Measurements from ENCODE around the gene RIC3. TPM values are rescaled to one million over a fixed set of nuclear protein-coding genes. Genes with fewer than 3 reads are reported as not detected.

Gene RIC3
- not detected in 2 replicates for total RNA-seq (2014; rRNA removed; shearing (Covaris generic))

GRCh38 chr11:8168485-8169257 is at the start of gene RIC3:
RIC3 (minus strand) TSS chr11:8169025; CDS start chr11:8168989, 36 bp downstream.
- no peak for DNase-seq
- H3K9me3 ChIP-seq (replicated peaks) = no peaks in the 10 kb centered on the region
- H3K36me3 ChIP-seq = no peaks in the 10 kb centered on the region
- H3K4me1 ChIP-seq = no peaks in the 10 kb centered on the region
- no peak within 1 kb of the TSS for H3K4me3 ChIP-seq
- H3K27me3 ChIP-seq = no peaks in the 10 kb centered on the region
- no peak within 1 kb of the TSS for H3K27ac ChIP-seq

- no peaks in the 10 kb centered on the region for H3K4me1 ChIP-seq
- DNase-seq = no peak
- H3K4me3 ChIP-seq = no peak overlapping the region
- no peak overlapping the region for H3K27ac ChIP-seq
- H3K9me3 ChIP-seq (replicated peaks) = no peaks in the 10 kb centered on the region
- peaks cover 3% of the 10 kb centered on the region; the same call in 1 of the 2 replicates for H3K27me3 ChIP-seq
- H3K36me3 ChIP-seq = no peaks in the 10 kb centered on the region
These were observed 49.6 kb upstream of the RIC3 start for GRCh38 chr11:8218409-8218808.

GRCh38 chr11:8217926-8218325 is 49.1 kb upstream of the RIC3 start:
- no peak overlapping the region for H3K4me3 ChIP-seq
- DNase-seq = no peak
- H3K9me3 ChIP-seq (replicated peaks) = no peaks in the 10 kb centered on the region
- H3K36me3 ChIP-seq = no peaks in the 10 kb centered on the region
- H3K4me1 ChIP-seq = no peaks in the 10 kb centered on the region
- no peak overlapping the region for H3K27ac ChIP-seq
- H3K27me3 ChIP-seq = peaks cover 3% of the 10 kb centered on the region; the same call in 1 of the 2 replicates

GRCh38 chr11:8217136-8217535 is 48.3 kb upstream of the RIC3 start:
- Histone ChIP-seq H3K4me3 (no peak overlapping the region), H3K27me3 (peaks cover 3% of the 10 kb centered on the region; the same call in 1 of the 2 replicates), H3K4me1 (no peaks in the 10 kb centered on the region), H3K27ac (no peak overlapping the region), H3K9me3 (replicated peaks) (no peaks in the 10 kb centered on the region), H3K36me3 (no peaks in the 10 kb centered on the region)
- no peak for DNase-seq

- Histone ChIP-seq H3K9me3 (replicated peaks) (no peaks in the 10 kb centered on the region), H3K4me3 (no peak overlapping the region), H3K27ac (no peak overlapping the region), H3K36me3 (no peaks in the 10 kb centered on the region), H3K27me3 (0 out of 2 replicates have a peak, but pooled peaks cover 3% of the 10 kb centered on the region), H3K4me1 (no peaks in the 10 kb centered on the region)
- DNase-seq = no peak
These were observed 44.6 kb upstream of the RIC3 start for GRCh38 chr11:8213376-8213775.

GRCh38 chr11:8209208-8209807 is 40.5 kb upstream of the RIC3 start:
- H3K27me3 ChIP-seq = no peaks in the 10 kb centered on the region
- DNase-seq = peak in 1 of 2 experiments; percentile 24
- H3K4me3 ChIP-seq = no peak overlapping the region
- no peak overlapping the region for H3K27ac ChIP-seq
- peaks cover 4% of the 10 kb centered on the region; the same call in 1 of the 2 replicates for H3K4me1 ChIP-seq
- H3K9me3 ChIP-seq (replicated peaks) = no peaks in the 10 kb centered on the region
- H3K36me3 ChIP-seq = no peaks in the 10 kb centered on the region

- H3K27me3 ChIP-seq = no peaks in the 10 kb centered on the region
- DNase-seq = peak in 1 of 2 experiments; percentile 25
- peak overlapping the region; percentile 44 for H3K27ac ChIP-seq
These were observed 38.5 kb upstream of the RIC3 start for GRCh38 chr11:8207080-8208000.

GRCh38 chr11:8206251-8207079 is 37.6 kb upstream of the RIC3 start:
- Histone ChIP-seq H3K4me1 (peaks cover 4% of the 10 kb centered on the region; the same call in 1 of the 2 replicates), H3K36me3 (no peaks in the 10 kb centered on the region), H3K4me3 (peak overlapping the region; percentile 52), H3K27ac (peak overlapping the region; percentile 44), H3K9me3 (replicated peaks) (no peaks in the 10 kb centered on the region), H3K27me3 (no peaks in the 10 kb centered on the region)
- peak; percentile 83 to 88 for DNase-seq

More at GRCh38 chr11:8207080-8208000, 38.5 kb upstream of the RIC3 start:
- Histone ChIP-seq H3K9me3 (replicated peaks) (no peaks in the 10 kb centered on the region), H3K4me3 (peak overlapping the region; percentile 52), H3K36me3 (no peaks in the 10 kb centered on the region), H3K4me1 (peaks cover 4% of the 10 kb centered on the region; the same call in 1 of the 2 replicates)

- no peak for DNase-seq
- no peaks in the 10 kb centered on the region for H3K27me3 ChIP-seq
- no peaks in the 10 kb centered on the region for H3K9me3 ChIP-seq (replicated peaks)
- H3K27ac ChIP-seq = no peak overlapping the region
- H3K4me1 ChIP-seq = peaks cover 4% of the 10 kb centered on the region; the same call in 1 of the 2 replicates
- no peak overlapping the region for H3K4me3 ChIP-seq
- H3K36me3 ChIP-seq = no peaks in the 10 kb centered on the region
These were observed 36.7 kb upstream of the RIC3 start for GRCh38 chr11:8205566-8205965.

GRCh38 chr11:8204596-8204995 is 35.8 kb upstream of the RIC3 start:
- DNase-seq = no peak
- no peaks in the 10 kb centered on the region for H3K27me3 ChIP-seq
- no peaks in the 10 kb centered on the region for H3K36me3 ChIP-seq
- H3K9me3 ChIP-seq (replicated peaks) = no peaks in the 10 kb centered on the region
- peaks cover 4% of the 10 kb centered on the region; the same call in 1 of the 2 replicates for H3K4me1 ChIP-seq
- no peak overlapping the region for H3K27ac ChIP-seq
- no peak overlapping the region for H3K4me3 ChIP-seq

- no peaks in the 10 kb centered on the region for H3K27me3 ChIP-seq
- H3K4me3 ChIP-seq = no peak overlapping the region
- no peak for DNase-seq
These were observed 35.2 kb upstream of the RIC3 start for GRCh38 chr11:8204025-8204424.

GRCh38 chr11:8203414-8203715 is 34.5 kb upstream of the RIC3 start:
- H3K27ac ChIP-seq = no peak overlapping the region
- H3K9me3 ChIP-seq (replicated peaks) = no peaks in the 10 kb centered on the region
- H3K4me1 ChIP-seq = peaks cover 4% of the 10 kb centered on the region; the same call in 1 of the 2 replicates
- H3K27me3 ChIP-seq = no peaks in the 10 kb centered on the region
- H3K36me3 ChIP-seq = no peaks in the 10 kb centered on the region
- DNase-seq = no peak
- H3K4me3 ChIP-seq = no peak overlapping the region

More at GRCh38 chr11:8204025-8204424, 35.2 kb upstream of the RIC3 start:
- Histone ChIP-seq H3K27ac (no peak overlapping the region), H3K36me3 (no peaks in the 10 kb centered on the region), H3K4me1 (peaks cover 4% of the 10 kb centered on the region; the same call in 1 of the 2 replicates), H3K9me3 (replicated peaks) (no peaks in the 10 kb centered on the region)

- no peaks in the 10 kb centered on the region for H3K27me3 ChIP-seq
- no peak overlapping the region for H3K27ac ChIP-seq
- H3K4me3 ChIP-seq = no peak overlapping the region
- no peaks in the 10 kb centered on the region for H3K36me3 ChIP-seq
- H3K4me1 ChIP-seq = peaks cover 4% of the 10 kb centered on the region; the same call in 1 of the 2 replicates
- DNase-seq = no peak
- no peaks in the 10 kb centered on the region for H3K9me3 ChIP-seq (replicated peaks)
These were observed 33.9 kb upstream of the RIC3 start for GRCh38 chr11:8202516-8203413.

Measured in SJCRH30 (cell line).